Muscle layer of colon (tissue), 2 donors: ENCODE data around the gene ZNF174.

Experiments used
- H3K27ac ChIP-seq: one replicate; pipeline ENCODE4 v1.7.0; 2013; ENCODE audit warnings: low read depth, mild to moderate bottlenecking, low read length, moderate library complexity
- H3K27me3 ChIP-seq, 2 donors: one replicate each; pipeline ENCODE4 v1.7.0; 2013; ENCODE audit warnings: low read length in 2 of 2, mild to moderate bottlenecking in 2 of 2; ENCODE audit not compliant: insufficient read depth in 2 of 2, control insufficient read depth in 1 of 2
- H3K36me3 ChIP-seq: one replicate; pipeline ENCODE4 v1.7.0; 2013; ENCODE audit warnings: mild to moderate bottlenecking, low read length; ENCODE audit not compliant: insufficient read depth
- H3K4me1 ChIP-seq: one replicate; pipeline ENCODE4 v1.7.0; 2013; ENCODE audit warnings: mild to moderate bottlenecking, low read length; ENCODE audit not compliant: insufficient read depth
- H3K4me3 ChIP-seq, 2 donors: one replicate each; pipeline ENCODE4 v1.7.0; 2013; ENCODE audit warnings: low read length in 2 of 2, low read depth in 1 of 2, mild to moderate bottlenecking in 1 of 2, moderate library complexity in 1 of 2
- H3K9ac ChIP-seq: one replicate; pipeline ENCODE4 v1.7.0; 2013; ENCODE audit warnings: low read length
- H3K9me3 ChIP-seq: one replicate; pipeline ENCODE4 v1.7.0; 2013; ENCODE audit warnings: mild to moderate bottlenecking, low read length
- donor health status: abdominal sarcoma.
- donor health status: Adenocarcinoma of cecum.

Gene ZNF174

GRCh38 chr16:3400779-3401688 lies at the start of gene ZNF174, which contains the start of gene ZSCAN32:
Gene ZNF174, plus strand, starts transcription at chr16:3401215. Its CDS starts 790 bp downstream, at chr16:3402005.
Gene ZSCAN32, minus strand, starts transcription at chr16:3401004. Its CDS starts 3,447 bp downstream, at chr16:3397557.
- H3K4me3 ChIP-seq: peak within 1 kb of the TSS; percentile 87 to 94
- H3K36me3 ChIP-seq: peaks cover 39% of the 10 kb centered on the region
- H3K27ac ChIP-seq: peak within 1 kb of the TSS; percentile 92
- peak within 1 kb of the TSS; percentile 76 for H3K9ac ChIP-seq
- peaks cover 28% of the 10 kb centered on the region for H3K9me3 ChIP-seq
- H3K27me3 ChIP-seq: no peaks in the 10 kb centered on the region
- peaks cover 18% of the 10 kb centered on the region for H3K4me1 ChIP-seq

GRCh38 chr16:3355589-3355988 lies 45.4 kb upstream of the ZNF174 start, which contains the start of gene OR2C1:
Gene OR2C1, plus strand, starts transcription at chr16:3355889. Its CDS starts 52 bp downstream, at chr16:3355941.
- Histone ChIP-seq H3K27me3 (no peaks in the 10 kb centered on the region), H3K36me3 (no peaks in the 10 kb centered on the region), H3K4me1 (no peaks in the 10 kb centered on the region), H3K9me3 (no peaks in the 10 kb centered on the region), H3K27ac (no peak within 1 kb of the TSS), H3K9ac (no peak within 1 kb of the TSS), H3K4me3 (no peak within 1 kb of the TSS)

GRCh38 chr16:3356118-3356517 lies 44.9 kb upstream of the ZNF174 start:
- no peaks in the 10 kb centered on the region for H3K36me3 ChIP-seq
- no peak overlapping the region for H3K9ac ChIP-seq
- H3K27me3 ChIP-seq: no peaks in the 10 kb centered on the region
- H3K9me3 ChIP-seq: no peaks in the 10 kb centered on the region
- H3K4me1 ChIP-seq: no peaks in the 10 kb centered on the region
- no peak overlapping the region for H3K27ac ChIP-seq
- H3K4me3 ChIP-seq: no peak overlapping the region

- H3K27me3 ChIP-seq: no peaks in the 10 kb centered on the region
- no peak overlapping the region for H3K4me3 ChIP-seq
- no peak overlapping the region for H3K9ac ChIP-seq
- no peaks in the 10 kb centered on the region for H3K36me3 ChIP-seq
- no peak overlapping the region for H3K27ac ChIP-seq
- no peaks in the 10 kb centered on the region for H3K4me1 ChIP-seq
- no peaks in the 10 kb centered on the region for H3K9me3 ChIP-seq
Observed at GRCh38 chr16:3358871-3359270, 42.1 kb upstream of the ZNF174 start.

DNA sequence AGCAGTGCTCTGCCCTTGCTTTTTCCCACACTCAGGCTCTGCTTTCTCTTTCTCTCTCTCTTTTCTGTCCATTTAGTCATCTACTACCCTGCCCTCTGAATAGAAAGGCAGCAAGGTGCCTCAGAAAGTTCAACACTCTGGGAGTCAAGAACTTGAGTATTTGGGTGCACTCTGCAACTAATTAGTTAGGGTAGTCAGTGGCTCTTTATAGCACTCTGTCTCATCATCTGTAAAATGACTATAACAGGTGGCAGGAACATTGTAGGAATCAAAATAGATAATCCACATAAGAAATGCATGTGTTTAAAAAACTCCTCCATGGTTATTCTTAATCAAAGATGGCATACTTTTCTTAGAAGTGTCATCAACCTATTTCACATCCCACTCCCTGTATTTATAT lies 38.1 kb upstream of the ZNF174 start:
- H3K9me3 ChIP-seq: no peaks in the 10 kb centered on the region
- H3K27ac ChIP-seq: no peak overlapping the region
- no peaks in the 10 kb centered on the region for H3K4me1 ChIP-seq
- H3K27me3 ChIP-seq: no peaks in the 10 kb centered on the region
- H3K4me3 ChIP-seq: no peak overlapping the region
- H3K36me3 ChIP-seq: no peaks in the 10 kb centered on the region
- no peak overlapping the region for H3K9ac ChIP-seq

GRCh38 chr16:3363793-3364192 lies 37.2 kb upstream of the ZNF174 start:
- Histone ChIP-seq H3K36me3 (no peaks in the 10 kb centered on the region), H3K4me3 (no peak overlapping the region), H3K4me1 (no peaks in the 10 kb centered on the region), H3K9ac (no peak overlapping the region), H3K9me3 (no peaks in the 10 kb centered on the region), H3K27ac (no peak overlapping the region), H3K27me3 (no peaks in the 10 kb centered on the region)

DNA sequence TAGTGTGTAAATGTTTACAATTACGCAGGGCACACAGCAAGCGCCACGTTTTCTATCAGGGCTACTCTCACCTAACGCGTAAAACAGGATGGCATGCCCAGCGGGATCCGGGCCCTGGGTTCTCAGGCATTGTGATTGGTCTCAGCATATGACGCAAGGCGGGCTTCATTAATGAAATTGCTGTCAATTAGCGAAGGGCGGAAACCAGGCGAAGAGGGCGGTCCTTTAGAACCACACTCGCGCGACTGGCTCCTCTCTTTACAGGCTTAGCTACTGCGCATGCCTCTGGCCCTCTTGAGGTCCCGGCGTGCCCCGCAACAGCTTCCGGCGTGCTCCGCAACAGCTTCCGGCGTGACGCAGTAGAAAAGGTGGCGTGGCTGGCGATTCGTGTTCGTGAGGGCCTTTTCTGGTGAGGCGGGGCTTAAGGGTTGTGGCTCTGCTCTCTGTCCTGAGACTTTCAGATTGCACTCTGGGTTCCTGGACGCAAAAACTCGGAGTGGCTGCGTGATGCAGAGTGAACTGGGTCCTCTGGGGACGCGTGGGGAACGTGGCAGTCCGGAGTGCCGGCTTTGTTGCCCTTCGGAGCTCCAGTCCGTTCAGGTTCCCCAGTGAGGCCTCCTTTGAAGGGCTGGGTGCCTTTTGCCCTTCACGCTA lies 36.1 kb upstream of the ZNF174 start:
- no peaks in the 10 kb centered on the region for H3K27me3 ChIP-seq
- no peaks in the 10 kb centered on the region for H3K9me3 ChIP-seq
- peak overlapping the region; percentile 77 for H3K27ac ChIP-seq
- peak overlapping the region; percentile 62 to 69 for H3K4me3 ChIP-seq
- H3K9ac ChIP-seq: no peak overlapping the region
- no peaks in the 10 kb centered on the region for H3K36me3 ChIP-seq
- H3K4me1 ChIP-seq: no peaks in the 10 kb centered on the region

DNA sequence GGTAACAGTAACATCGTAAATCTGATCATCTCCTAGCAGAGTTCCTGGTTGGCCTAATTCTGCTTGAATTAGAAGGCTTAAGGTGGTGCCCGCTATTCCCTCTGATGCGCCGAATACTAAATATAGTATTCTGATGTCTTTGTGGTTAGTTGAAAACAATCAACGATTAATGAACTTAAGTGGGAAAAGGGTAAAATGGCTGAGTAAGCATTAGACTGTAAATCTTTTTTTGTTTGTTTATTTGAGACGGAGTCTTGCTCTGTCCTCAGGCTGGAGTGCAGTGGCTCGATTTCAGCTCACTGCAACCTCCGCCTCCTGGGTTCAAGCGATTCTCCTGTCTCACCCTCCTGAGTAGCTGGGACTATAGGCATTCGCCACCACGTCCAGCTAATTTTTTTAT lies 31.9 kb upstream of the ZNF174 start:
- Histone ChIP-seq H3K9ac (no peak overlapping the region), H3K36me3 (no peaks in the 10 kb centered on the region), H3K9me3 (no peaks in the 10 kb centered on the region), H3K27me3 (no peaks in the 10 kb centered on the region), H3K4me3 (no peak overlapping the region), H3K27ac (no peak overlapping the region), H3K4me1 (no peaks in the 10 kb centered on the region)

- Histone ChIP-seq H3K27ac (no peak overlapping the region), H3K4me1 (no peaks in the 10 kb centered on the region), H3K9ac (no peak overlapping the region), H3K4me3 (no peak overlapping the region), H3K9me3 (peaks cover 23% of the 10 kb centered on the region), H3K27me3 (no peaks in the 10 kb centered on the region), H3K36me3 (no peaks in the 10 kb centered on the region)
Observed at GRCh38 chr16:3375680-3376079, 25.3 kb upstream of the ZNF174 start.

- Histone ChIP-seq H3K27me3 (no peaks in the 10 kb centered on the region), H3K9me3 (peaks cover 44% of the 10 kb centered on the region), H3K9ac (no peak overlapping the region), H3K4me3 (no peak overlapping the region), H3K27ac (no peak overlapping the region), H3K36me3 (peaks cover 8% of the 10 kb centered on the region), H3K4me1 (no peaks in the 10 kb centered on the region)
Observed at GRCh38 chr16:3377917-3378316, 23.1 kb upstream of the ZNF174 start.

GRCh38 chr16:3383045-3383448 lies 18.0 kb upstream of the ZNF174 start:
- Histone ChIP-seq H3K9ac (no peak overlapping the region), H3K4me1 (no peaks in the 10 kb centered on the region), H3K27ac (no peak overlapping the region), H3K27me3 (no peaks in the 10 kb centered on the region), H3K9me3 (peaks cover 67% of the 10 kb centered on the region), H3K36me3 (peaks cover 36% of the 10 kb centered on the region), H3K4me3 (peak overlapping the region in 1 of 2 donors; percentile 30)
